ENCODE measurements around the gene ARGLU1.

The ARGLU1 gene

GRCh38 chr13:106503730-106504453, 64.0 kb downstream of the ARGLU1 start:
- DNase-seq (ENCODE audit: low read depth in 3 of 3, low spot score in 1 of 3): no peak

GRCh38 chr13:106503272-106503671, 64.7 kb downstream of the ARGLU1 start:
- DNase-seq (ENCODE audit: low read depth in 3 of 3, low spot score in 1 of 3): no peak

- DNase-seq (ENCODE audit: low read depth in 3 of 3, low spot score in 1 of 3): no peak
These were observed 67.5 kb downstream of the ARGLU1 start for GRCh38 chr13:106500445-106500844.

- no peak for DNase-seq (ENCODE audit: low read depth in 3 of 3, low spot score in 1 of 3)
These were observed 68.0 kb downstream of the ARGLU1 start for GRCh38 chr13:106499896-106500295.

- DNase-seq (ENCODE audit: low read depth in 3 of 3, low spot score in 1 of 3): no peak
These were observed 68.8 kb downstream of the ARGLU1 start for GRCh38 chr13:106499113-106499512.

- no peak for DNase-seq (ENCODE audit: low read depth in 3 of 3, low spot score in 1 of 3)
These were observed 69.4 kb downstream of the ARGLU1 start for GRCh38 chr13:106498571-106498970.

- no peak for DNase-seq (ENCODE audit: low read depth in 3 of 3, low spot score in 1 of 3)
These were observed 69.8 kb downstream of the ARGLU1 start for GRCh38 chr13:106498158-106498557.

GRCh38 chr13:106497079-106497478, 70.9 kb downstream of the ARGLU1 start:
- DNase-seq (ENCODE audit: low read depth in 3 of 3, low spot score in 1 of 3): no peak

GRCh38 chr13:106496072-106496997, 71.6 kb downstream of the ARGLU1 start:
- no peak for DNase-seq (ENCODE audit: low read depth in 3 of 3, low spot score in 1 of 3)

GRCh38 chr13:106494936-106495335, 73.0 kb downstream of the ARGLU1 start:
- no peak for DNase-seq (ENCODE audit: low read depth in 3 of 3, low spot score in 1 of 3)

- DNase-seq (ENCODE audit: low read depth in 3 of 3, low spot score in 1 of 3): no peak
These were observed 73.4 kb downstream of the ARGLU1 start for GRCh38 chr13:106494506-106494905.

- DNase-seq (ENCODE audit: low read depth in 3 of 3, low spot score in 1 of 3): no peak
These were observed 74.3 kb downstream of the ARGLU1 start for GRCh38 chr13:106493533-106494220.

- DNase-seq (ENCODE audit: low read depth in 3 of 3, low spot score in 1 of 3): no peak
These were observed 75.1 kb downstream of the ARGLU1 start for GRCh38 chr13:106492588-106493475.

GRCh38 chr13:106491928-106492587, 75.9 kb downstream of the ARGLU1 start:
- DNase-seq (ENCODE audit: low read depth in 3 of 3, low spot score in 1 of 3): no peak

Measured in stimulated activated CD4-positive, alpha-beta T cell treated with anti-CD3 and anti-CD28 coated beads, TNF-alpha, amount 100 ng/mL, for 1 hour (primary cell).